ENCODE data around the gene FAF1. TPM values are rescaled to one million over a fixed set of nuclear protein-coding genes. Genes with fewer than 3 reads are reported as not detected.

Gene FAF1
- total RNA-seq, 6 experiments from 2014 or later, result 24.1 to 32.4 (median 31.6) TPM

DNA sequence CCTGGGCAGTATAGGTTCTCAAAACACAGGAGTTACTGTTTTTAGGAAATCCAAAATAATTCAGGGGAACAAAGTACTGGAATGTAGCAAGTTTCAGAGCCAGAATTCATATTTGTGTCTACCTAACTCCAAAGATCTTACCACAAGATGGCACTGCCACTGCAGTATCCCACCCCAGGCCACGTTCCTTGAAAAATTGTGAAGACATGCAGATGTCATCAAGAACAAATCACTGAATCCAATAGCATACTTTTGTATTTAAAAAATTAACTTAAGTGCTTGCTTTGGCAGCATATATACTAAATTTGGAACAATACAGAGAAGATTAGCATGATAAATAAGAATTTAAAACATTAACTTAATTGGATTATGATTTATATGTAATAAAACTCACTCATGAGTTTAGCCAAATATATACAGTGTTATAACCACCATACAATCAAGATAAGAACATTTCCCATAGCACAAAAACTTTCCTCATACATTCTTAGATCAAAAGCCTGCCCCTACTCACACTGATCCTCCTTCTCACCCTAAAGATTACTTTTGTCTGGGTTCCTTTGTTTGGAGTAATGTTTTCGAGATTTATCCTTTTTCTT is 209.9 kb downstream of the FAF1 start:
- Histone ChIP-seq H3K9me3 (no peaks in the 10 kb centered on the region), H3K4me1 (no peaks in the 10 kb centered on the region), H3K4me3 (no peak overlapping the region), H3K27ac (no peak overlapping the region), H3K36me3 (no peaks in the 10 kb centered on the region), H3K27me3 (no peaks in the 10 kb centered on the region)
- ATAC-seq, result peak in 2 of 4 donors; percentile 32 to 33
- TF ChIP-seq, protein P1, sequence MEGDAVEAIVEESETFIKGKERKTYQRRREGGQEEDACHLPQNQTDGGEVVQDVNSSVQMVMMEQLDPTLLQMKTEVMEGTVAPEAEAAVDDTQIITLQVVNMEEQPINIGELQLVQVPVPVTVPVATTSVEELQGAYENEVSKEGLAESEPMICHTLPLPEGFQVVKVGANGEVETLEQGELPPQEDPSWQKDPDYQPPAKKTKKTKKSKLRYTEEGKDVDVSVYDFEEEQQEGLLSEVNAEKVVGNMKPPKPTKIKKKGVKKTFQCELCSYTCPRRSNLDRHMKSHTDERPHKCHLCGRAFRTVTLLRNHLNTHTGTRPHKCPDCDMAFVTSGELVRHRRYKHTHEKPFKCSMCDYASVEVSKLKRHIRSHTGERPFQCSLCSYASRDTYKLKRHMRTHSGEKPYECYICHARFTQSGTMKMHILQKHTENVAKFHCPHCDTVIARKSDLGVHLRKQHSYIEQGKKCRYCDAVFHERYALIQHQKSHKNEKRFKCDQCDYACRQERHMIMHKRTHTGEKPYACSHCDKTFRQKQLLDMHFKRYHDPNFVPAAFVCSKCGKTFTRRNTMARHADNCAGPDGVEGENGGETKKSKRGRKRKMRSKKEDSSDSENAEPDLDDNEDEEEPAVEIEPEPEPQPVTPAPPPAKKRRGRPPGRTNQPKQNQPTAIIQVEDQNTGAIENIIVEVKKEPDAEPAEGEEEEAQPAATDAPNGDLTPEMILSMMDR (IDR thresholded peaks at IDR 0.05), result peak in 3 of 4 donors; percentile 31 to 42 (median 37)
- TF ChIP-seq POLR2A (IDR thresholded peaks at IDR 0.05), result no peak
- DNase-seq, result no peak
- intact Hi-C loops (cut with DNase I), result no loop called here
- WGBS (ENCODE audit: insufficient coverage, low coverage, low lambda C conversion rate, missing lambda C conversion rate), result 59% methylated on average over 2 of the region's 2 CpGs

DNA sequence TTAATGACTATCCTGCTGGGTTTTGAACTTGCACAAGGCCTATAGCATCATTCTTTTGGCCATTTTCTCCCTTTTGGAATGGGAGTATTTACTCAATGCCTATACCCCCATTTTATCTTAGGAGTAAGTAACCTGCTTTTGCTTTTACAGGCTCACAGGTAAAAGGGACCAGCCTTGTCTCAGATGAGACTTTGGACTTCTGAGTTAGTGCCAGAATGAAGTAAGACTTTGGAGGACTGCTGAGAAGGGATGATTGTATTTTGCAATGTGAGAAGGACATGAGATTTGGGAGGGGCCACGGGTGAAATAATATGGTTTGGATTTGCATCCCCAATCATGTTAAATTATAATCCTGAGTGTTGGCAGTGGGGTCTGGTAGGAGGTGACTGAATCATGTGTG is 212.7 kb downstream of the FAF1 start:
- no peak overlapping the region for H3K27ac ChIP-seq
- no peaks in the 10 kb centered on the region for H3K27me3 ChIP-seq
- 18% methylated on average over 1 of the region's 1 CpG for WGBS (ENCODE audit: insufficient coverage, low coverage, low lambda C conversion rate, missing lambda C conversion rate)
- no peaks in the 10 kb centered on the region for H3K36me3 ChIP-seq
- H3K4me3 ChIP-seq, result no peak overlapping the region
- ATAC-seq, result peak; percentile 68 to 87 (median 78)
- H3K9me3 ChIP-seq, result no peaks in the 10 kb centered on the region
- no peak for DNase-seq
- intact Hi-C loops (cut with DNase I), result no loop called here
- TF ChIP-seq, protein P1 (IDR thresholded peaks at IDR 0.05), result no peak
- no peak for TF ChIP-seq POLR2A (IDR thresholded peaks at IDR 0.05)
- H3K4me1 ChIP-seq, result no peaks in the 10 kb centered on the region

DNA sequence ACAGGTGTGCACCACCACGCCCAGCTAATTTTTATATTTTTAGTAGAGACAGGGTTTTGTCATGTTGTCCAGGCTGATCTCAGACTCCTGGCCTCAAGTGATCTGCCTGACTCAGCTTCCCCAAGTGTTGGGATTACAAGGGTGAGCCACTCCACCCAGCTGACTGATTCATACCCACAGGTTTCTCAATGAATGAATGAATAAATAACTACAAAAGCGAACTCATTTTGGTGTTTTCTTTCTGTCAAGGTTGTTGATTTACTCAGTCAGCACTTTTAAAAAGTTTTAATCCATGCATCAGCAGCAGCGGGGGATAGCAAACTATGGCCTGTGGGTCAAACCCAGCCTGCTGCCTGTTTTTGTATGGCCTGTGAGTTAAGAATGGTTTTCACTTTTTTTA is 217.5 kb downstream of the FAF1 start:
- no peaks in the 10 kb centered on the region for H3K36me3 ChIP-seq
- ATAC-seq, result no peak
- intact Hi-C loops (cut with DNase I), result no loop called here
- no peak for DNase-seq
- TF ChIP-seq, protein P1 (IDR thresholded peaks at IDR 0.05), result no peak
- TF ChIP-seq POLR2A (IDR thresholded peaks at IDR 0.05), result no peak
- no peaks in the 10 kb centered on the region for H3K4me1 ChIP-seq
- no peak overlapping the region for H3K27ac ChIP-seq
- no peaks in the 10 kb centered on the region for H3K27me3 ChIP-seq
- H3K9me3 ChIP-seq, result no peaks in the 10 kb centered on the region
- H3K4me3 ChIP-seq, result no peak overlapping the region
- 87% methylated on average over 2 of the region's 3 CpGs for WGBS (ENCODE audit: insufficient coverage, low coverage, low lambda C conversion rate, missing lambda C conversion rate)

DNA sequence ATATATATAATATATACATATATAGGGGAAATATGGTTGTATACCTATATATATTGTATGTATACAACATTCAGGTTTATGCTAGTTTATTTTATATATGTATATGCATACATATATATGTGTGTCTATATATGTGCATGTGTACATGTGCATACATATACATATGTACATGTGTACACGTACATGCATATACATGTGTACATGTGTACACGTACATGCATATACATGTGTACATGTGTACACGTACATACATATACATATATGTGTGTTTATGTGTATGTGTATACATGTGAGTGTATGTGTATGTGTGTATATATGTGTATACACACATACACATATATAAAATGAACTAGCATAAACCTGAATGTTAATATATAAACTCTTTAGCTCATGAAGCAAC is 220.9 kb downstream of the FAF1 start:
- Histone ChIP-seq H3K36me3 (no peaks in the 10 kb centered on the region), H3K27ac (no peak overlapping the region), H3K4me1 (no peaks in the 10 kb centered on the region), H3K4me3 (no peak overlapping the region), H3K9me3 (no peaks in the 10 kb centered on the region), H3K27me3 (no peaks in the 10 kb centered on the region)
- TF ChIP-seq, protein P1 (IDR thresholded peaks at IDR 0.05), result no peak
- no peak for TF ChIP-seq POLR2A (IDR thresholded peaks at IDR 0.05)
- WGBS (ENCODE audit: insufficient coverage, low coverage, low lambda C conversion rate, missing lambda C conversion rate), result 93% methylated on average over 3 of the region's 3 CpGs
- ATAC-seq (no peak), DNase-seq (no peak)
- intact Hi-C loops (cut with DNase I), result no loop called here

Data from right lobe of liver (tissue), 6 donors.